NCI-H1436 (cell line): ENCODE measurements around the gene KRT13.

ENCODE experiments used
- DNase-seq: peaks from one replicate; lab custom pipeline; 2025; lab: John Stamatoyannopoulos, UW

Gene KRT13

DNA sequence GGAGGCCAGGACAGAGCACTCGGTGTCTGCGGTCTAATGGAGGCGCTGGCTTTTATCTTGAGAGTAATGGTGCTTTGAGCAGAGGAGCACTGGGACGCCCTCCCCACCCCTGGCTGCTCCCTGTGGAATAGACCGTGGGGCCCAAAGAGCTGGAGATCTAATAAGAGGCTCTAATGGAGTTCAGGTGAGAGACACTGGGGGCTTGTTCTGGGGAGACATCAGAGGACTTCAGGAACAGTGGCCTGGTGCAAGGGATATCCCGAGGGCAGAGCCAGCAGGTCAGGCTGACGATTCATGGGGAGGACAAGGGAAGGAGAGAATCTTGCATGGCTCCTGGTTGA, 32.2 kb upstream of the KRT13 start:
- DNase-seq = no peak

- no peak for DNase-seq
Observed at GRCh38 chr17:41536741-41537613, 31.6 kb upstream of the KRT13 start.

DNA sequence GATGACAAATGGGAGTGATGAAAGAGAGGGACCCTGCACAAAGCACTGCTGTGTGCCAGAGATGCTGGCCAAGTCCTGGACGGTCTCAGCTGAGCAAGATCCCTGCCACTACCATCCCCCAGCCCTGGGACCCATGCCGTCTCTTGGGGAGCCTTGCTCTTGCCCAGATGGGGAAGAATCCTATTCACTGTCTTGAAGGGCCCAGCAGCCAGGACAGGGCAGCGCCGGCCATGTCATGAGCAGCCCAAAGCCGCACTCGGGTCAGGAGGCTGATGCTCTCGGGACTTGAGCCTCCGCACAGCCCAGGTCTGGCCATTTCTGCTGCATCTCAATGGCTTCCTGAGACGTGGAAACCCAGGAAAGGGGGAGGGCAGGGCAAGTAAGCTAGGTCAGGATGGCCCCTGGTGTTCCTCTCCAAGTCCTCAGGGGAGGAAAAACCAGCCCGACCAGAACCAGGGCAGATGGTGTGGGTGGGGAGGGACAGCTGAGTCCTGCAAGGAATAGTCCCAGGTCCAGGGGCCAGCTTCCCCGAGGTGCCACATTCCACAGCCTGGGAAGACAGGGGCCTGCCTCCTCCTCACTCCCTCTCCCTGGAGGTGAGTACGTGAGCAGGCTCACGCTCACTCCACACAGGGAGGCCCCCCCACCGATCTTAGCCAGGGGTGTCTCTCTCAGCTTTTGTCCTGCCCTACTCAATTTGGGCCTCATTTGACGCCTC, 30.5 kb upstream of the KRT13 start:
- no peak for DNase-seq

- DNase-seq = no peak
Observed at GRCh38 chr17:41534899-41535546, 29.6 kb upstream of the KRT13 start.

- DNase-seq = no peak
Observed at GRCh38 chr17:41533613-41534012, 28.2 kb upstream of the KRT13 start.

DNA sequence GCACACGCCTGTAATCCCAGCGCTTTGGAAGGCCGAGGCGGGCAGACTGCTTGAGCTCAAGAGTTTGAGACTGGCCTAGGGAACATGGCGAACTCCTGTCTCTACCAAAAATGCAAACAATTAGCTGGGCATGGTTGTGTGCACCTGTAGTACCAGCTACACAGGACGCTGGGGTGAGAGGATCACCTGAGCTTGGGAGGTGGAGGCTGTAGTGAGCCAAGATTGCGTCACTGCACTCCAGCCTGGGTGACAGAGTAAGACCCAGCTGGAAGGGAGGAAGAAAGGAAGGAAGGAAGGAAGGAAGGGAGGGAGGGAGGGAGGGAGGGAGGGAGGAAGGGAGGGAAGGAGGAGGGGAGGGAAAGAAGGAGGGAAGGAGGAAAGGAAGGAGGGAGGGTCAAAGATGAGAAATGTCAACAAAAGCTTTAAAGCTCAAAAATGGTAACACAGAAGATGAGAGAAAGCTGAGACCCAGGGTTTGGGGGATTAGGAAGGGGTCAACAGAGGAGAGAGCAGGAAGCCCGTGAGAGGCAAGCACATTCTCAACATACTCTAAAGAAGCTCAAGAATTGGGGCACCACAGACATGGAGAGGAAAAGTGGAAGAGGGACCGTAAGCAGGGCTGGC, 27.6 kb upstream of the KRT13 start:
- DNase-seq = no peak

DNA sequence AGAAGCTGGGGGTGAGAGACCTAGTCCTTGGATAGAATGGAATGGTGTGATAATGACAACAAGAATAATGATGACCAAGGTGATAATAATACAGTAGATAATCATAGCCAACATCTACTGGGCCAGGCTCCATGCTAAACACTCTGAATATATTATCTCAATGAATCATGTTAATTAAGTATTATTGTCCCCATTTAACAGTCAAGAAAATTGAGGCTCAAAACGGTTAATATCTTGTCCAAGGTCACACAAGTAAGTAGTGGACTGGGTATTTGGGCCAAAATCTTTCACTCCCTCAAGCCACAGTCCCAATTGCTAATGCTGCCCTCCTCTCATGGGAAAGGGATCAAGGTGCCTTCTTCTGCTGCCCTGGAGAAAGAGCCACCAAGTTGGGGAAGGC, 26.6 kb upstream of the KRT13 start:
- no peak for DNase-seq

DNA sequence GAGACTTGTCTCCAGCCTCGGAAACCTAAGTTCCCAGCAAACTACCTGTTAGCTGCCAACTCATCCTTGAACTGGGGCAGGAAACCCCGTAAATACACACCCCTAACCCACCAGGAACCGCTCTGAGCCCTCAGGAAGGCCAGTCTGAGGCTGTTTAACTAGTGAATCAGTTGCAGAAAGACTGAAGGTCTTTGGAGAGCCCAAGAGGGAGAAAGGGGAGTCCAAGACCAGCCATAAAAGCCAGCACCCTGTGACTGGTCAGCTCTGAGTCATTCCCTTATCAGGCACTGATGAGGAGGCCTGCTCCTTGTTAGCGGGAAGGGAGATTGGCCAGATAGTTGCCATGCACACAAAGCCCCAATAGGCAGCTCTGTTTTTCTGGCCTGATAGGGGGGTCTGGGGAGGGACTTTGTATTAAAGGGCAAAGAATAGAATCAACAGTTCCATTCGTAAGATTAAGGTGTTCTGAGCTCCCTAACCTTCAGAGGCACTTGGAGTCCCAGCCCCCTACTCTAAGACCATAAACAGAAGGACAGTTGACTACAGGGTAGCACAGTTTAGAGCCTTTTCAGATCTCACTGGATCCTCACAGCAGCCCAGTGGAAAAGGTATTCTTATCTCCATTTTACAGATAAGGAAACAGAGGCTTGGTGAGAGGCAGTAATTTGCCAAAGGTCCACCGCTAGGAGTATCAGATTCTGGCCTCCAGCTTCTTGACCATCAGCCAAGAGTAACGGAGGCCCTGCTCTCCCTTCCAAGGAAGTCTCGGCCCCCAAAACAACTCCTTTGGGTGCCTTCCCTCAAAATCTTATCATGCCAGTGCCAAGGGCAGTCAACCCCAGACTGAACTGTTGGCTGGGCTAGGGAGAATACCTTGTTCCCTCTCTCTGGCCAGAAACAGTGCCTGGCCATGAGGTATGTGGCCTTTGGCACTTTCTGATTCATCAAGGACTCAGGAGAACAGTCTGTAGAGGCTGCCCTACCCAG, 24.9 kb upstream of the KRT13 start:
- no peak for DNase-seq

DNA sequence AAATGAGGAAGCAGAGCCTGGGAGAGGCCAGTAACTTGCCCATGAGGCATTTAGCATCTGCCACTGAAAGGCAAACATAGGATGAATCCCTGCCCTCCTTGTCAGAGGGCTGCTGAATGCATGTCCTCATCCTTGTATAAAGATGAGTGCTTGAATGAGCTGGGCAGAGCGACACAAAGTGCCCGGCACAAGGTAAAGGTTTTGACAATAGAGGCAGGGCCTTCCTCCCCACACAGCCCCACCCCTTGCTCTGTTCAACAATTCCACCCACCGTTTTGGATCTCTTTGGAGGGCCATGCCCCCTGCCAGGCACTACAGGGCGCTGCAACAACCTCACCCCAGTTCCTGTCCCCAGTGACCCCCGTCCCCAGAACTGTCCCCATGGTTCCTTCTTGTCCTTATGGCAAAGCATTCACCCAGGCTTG, 24.1 kb upstream of the KRT13 start:
- no peak for DNase-seq

- DNase-seq = peak; percentile 42
Observed at GRCh38 chr17:41528959-41529353, 23.5 kb upstream of the KRT13 start.

- no peak for DNase-seq
Observed at GRCh38 chr17:41527063-41528023, 21.9 kb upstream of the KRT13 start.

DNA sequence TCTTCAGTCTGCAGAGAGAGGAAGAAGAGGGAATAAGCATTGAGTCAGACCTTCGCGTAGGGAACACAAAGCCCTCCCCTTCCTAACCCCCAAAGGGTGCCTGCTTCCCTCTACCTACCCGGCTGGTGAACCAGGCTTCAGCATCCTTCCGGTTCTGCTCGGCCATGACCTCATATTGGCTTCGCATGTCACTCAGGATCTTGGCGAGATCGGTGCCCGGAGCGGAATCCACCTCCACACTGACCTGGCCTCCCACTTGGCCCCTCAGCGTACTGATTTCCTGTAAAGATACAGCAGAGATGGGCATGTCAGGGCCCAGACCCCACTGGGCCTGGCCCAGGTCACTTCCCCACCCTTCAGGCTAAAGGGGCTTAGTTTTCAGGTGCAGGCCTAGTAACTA, 18.8 kb upstream of the KRT13 start:
- no peak for DNase-seq

- DNase-seq = no peak
Observed at GRCh38 chr17:41523787-41524186, 18.4 kb upstream of the KRT13 start.

DNA sequence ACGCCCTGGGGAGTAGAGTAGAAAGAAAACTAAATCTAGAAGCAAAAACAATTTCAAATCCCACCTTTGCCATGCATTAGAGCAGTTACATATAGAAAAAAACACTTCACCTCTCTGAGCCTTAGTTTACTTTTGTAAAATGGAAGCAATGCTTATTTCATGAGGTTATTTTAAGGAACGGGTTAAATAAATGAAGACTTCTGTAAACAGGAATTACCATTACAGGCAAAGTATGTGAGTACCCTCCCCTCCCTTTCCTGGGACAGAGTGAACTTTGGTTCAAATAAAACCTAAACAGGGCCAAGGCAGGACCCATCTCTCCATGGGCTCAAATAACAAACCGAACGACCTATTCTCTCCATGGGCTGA, 17.8 kb upstream of the KRT13 start:
- no peak for DNase-seq

- DNase-seq = no peak
Observed at GRCh38 chr17:41522301-41523224, 17.2 kb upstream of the KRT13 start.

- DNase-seq = no peak
Observed at GRCh38 chr17:41521574-41522261, 16.3 kb upstream of the KRT13 start.

DNA sequence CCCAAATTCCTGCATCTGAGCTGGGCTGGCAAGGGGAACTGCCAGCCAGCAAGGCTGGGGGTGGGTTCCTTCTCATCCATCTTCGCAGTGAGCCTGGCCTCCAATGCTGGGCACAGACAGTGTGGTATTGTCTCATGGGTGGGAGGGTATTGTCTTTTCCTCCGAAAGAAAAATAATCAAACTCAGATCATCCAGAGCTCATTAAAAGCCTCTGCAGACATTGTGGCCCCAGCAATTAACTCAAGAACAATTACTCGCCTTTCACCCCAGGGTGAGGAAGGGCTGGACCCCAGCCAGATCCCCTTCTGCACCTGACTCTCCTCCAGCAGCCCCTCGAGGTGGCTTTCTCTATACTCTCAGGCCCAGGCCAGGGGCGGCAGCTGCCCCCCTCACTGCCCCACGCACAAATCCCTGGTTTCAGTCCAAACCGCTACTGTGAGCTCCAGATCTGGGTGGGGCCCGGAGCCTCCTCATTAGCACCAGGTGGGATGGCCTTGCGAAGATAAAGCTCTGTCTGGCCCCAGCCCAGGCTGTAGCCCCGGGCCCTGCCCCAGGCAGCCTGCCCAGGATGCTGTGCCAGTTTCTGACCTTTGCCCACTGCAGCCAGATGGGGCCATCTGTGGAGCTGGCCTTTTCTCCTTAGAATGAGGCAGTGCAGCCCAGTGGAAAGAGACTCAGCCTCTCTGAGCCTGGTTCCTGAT, 15.6 kb upstream of the KRT13 start:
- peak; percentile 24 for DNase-seq
